Esophagus squamous epithelium (tissue), 5 donors: ENCODE results near the gene BABAM2. TPM values are rescaled to one million over a fixed set of nuclear protein-coding genes. Genes with fewer than 3 reads are reported as not detected.

ENCODE experiments used
- DNase-seq: peaks from one replicate; lab custom pipeline; 2025; lab: John Stamatoyannopoulos, UW
- H3K27ac ChIP-seq, 4 donors: fragments of 200-600 bp; sonication (generic); one replicate each; pipeline ENCODE4 v1.5.1; 2016 to 2019; ENCODE audit warnings: mild to moderate bottlenecking in 1 of 4
- H3K27me3 ChIP-seq, 4 donors: fragments of 200-600 bp; sonication (generic); 1 replicate in 3 of 4; 2 replicates in 1 of 4; pipeline versions ENCODE4 v1.5.1 to v1.6.0; 2017 to 2021; ENCODE audit warnings: antibody characterized with exemption in 1 of 4
- H3K36me3 ChIP-seq, 3 donors: fragments of 200-600 bp; sonication (generic); one replicate each; pipeline ENCODE4 v1.5.1; 2016 to 2019
- H3K4me1 ChIP-seq, 3 donors: fragments of 200-600 bp; sonication (generic); one replicate each; pipeline ENCODE4 v1.5.1; 2017 to 2019
- H3K4me3 ChIP-seq, 4 donors: fragments of 200-600 bp; sonication (generic); 1 replicate in 3 of 4; 2 replicates in 1 of 4; pipeline ENCODE4 v1.5.1; 2016 to 2019; ENCODE audit warnings: mild to moderate bottlenecking in 2 of 4, moderate library complexity in 1 of 4
- H3K9me3 ChIP-seq, 3 donors: fragments of 200-600 bp; sonication (generic); one replicate each; pipeline ENCODE4 v1.5.1; 2016 to 2019
- CTCF ChIP-seq, 6 experiments: fragments of 450-650 bp in 4 of 6; fragments of 200-600 bp in 2 of 6; sonication (generic) in 2 of 6; IDR thresholded peaks; one replicate each; pipeline ENCODE4 v1.5.1; 2016 to 2019; ENCODE audit warnings: antibody characterized with exemption in 6 of 6, mild to moderate bottlenecking in 4 of 6, moderate library complexity in 4 of 6
- POLR2A ChIP-seq, 4 donors: fragments of 450-650 bp; IDR thresholded peaks; one replicate each; pipeline ENCODE4 v1.6.1; 2017; ENCODE audit warnings: antibody characterized with exemption in 4 of 4, mild to moderate bottlenecking in 4 of 4, moderate library complexity in 3 of 4
- WGBS, 2 donors: methylation state at CpG; one replicate each; pipeline ENCODE4 v1.1.5; 2018; 5-methylcytosine and 5-hydroxymethylcytosine counted together
- intact Hi-C: fragments of 100-400 bp; cut with DNase I; formaldehyde crosslinking; loops from one replicate; pipeline ENCODE4 v1.15.0; 2022
- total RNA-seq, 4 donors: library from RNA; depleted of rRNA; stranded (reverse); fragments of >200 nt; gene quantifications; one replicate each; pipeline ENCODE4 v1.1.0, GENCODE V29; 2016
- donor health status: DM: yes; HTN: yes; CAD: no.

The BABAM2 gene
- total RNA-seq, 4 donors from 2014 or later: 16.6 to 28.3 (median 24.3) TPM

- WGBS, 2 donors: 80 to 81% methylated on average over 2 of the region's 2 CpGs
- Histone ChIP-seq H3K4me1 (peaks cover 0 to 24% (median 7%) of the 10 kb centered on the region in 3 donors), H3K9me3 (no peaks in the 10 kb centered on the region), H3K4me3 (no peak overlapping the region), H3K27me3 (no peaks in the 10 kb centered on the region), H3K27ac (no peak overlapping the region), H3K36me3 (no peaks in the 10 kb centered on the region)
- TF ChIP-seq POLR2A (IDR thresholded peaks at IDR 0.05) (no peak), CTCF (IDR thresholded peaks at IDR 0.05) (no peak)
- DNase-seq: no peak
- intact Hi-C loops: no loop called here
These were observed 344.3 kb downstream of the BABAM2 start for GRCh38 chr2:28234807-28235206.

GRCh38 chr2:28239207-28239606 is 348.7 kb downstream of the BABAM2 start:
- Histone ChIP-seq H3K9me3 (no peaks in the 10 kb centered on the region), H3K4me1 (peaks cover 0 to 3% (median 0%) of the 10 kb centered on the region in 3 donors), H3K4me3 (no peak overlapping the region), H3K27me3 (no peaks in the 10 kb centered on the region), H3K36me3 (peaks cover 0 to 13% (median 0%) of the 10 kb centered on the region in 3 donors), H3K27ac (no peak overlapping the region)
- intact Hi-C loops: no loop called here
- 72 to 85% methylated on average over 1 of the region's 1 CpG for WGBS, 2 donors
- no peak for TF ChIP-seq POLR2A (IDR thresholded peaks at IDR 0.05)
- TF ChIP-seq CTCF (IDR thresholded peaks at IDR 0.05): no peak
- no peak for DNase-seq

- Histone ChIP-seq H3K9me3 (no peaks in the 10 kb centered on the region), H3K27ac (no peak overlapping the region), H3K36me3 (peaks cover 0 to 23% (median 0%) of the 10 kb centered on the region in 3 donors), H3K4me1 (peaks cover 0 to 3% (median 0%) of the 10 kb centered on the region in 3 donors), H3K27me3 (no peaks in the 10 kb centered on the region), H3K4me3 (no peak overlapping the region)
- no peak for TF ChIP-seq CTCF (IDR thresholded peaks at IDR 0.05)
- no peak for TF ChIP-seq POLR2A (IDR thresholded peaks at IDR 0.05)
- intact Hi-C loops: no loop called here
- DNase-seq: no peak
- WGBS, 2 donors: 95 to 98% methylated on average over 2 of the region's 2 CpGs
These were observed 350.4 kb downstream of the BABAM2 start for GRCh38 chr2:28240937-28241336.

GRCh38 chr2:28247290-28247689 is 356.8 kb downstream of the BABAM2 start:
- TF ChIP-seq CTCF (IDR thresholded peaks at IDR 0.05): no peak
- TF ChIP-seq POLR2A (IDR thresholded peaks at IDR 0.05): no peak
- intact Hi-C loops: no loop called here
- H3K9me3 ChIP-seq: no peaks in the 10 kb centered on the region
- no peaks in the 10 kb centered on the region for H3K27me3 ChIP-seq
- DNase-seq: no peak
- peaks cover 0 to 10% (median 0%) of the 10 kb centered on the region in 3 donors for H3K36me3 ChIP-seq
- no peak overlapping the region for H3K27ac ChIP-seq
- no peak overlapping the region for H3K4me3 ChIP-seq
- peaks cover 0 to 14% (median 3%) of the 10 kb centered on the region in 3 donors for H3K4me1 ChIP-seq
- 36 to 65% methylated on average over 1 of the region's 1 CpG for WGBS, 2 donors

GRCh38 chr2:28247734-28248133 is 357.2 kb downstream of the BABAM2 start:
- TF ChIP-seq POLR2A (IDR thresholded peaks at IDR 0.05): no peak
- TF ChIP-seq CTCF (IDR thresholded peaks at IDR 0.05): no peak
- Histone ChIP-seq H3K4me3 (no peak overlapping the region), H3K4me1 (peaks cover 0 to 14% (median 3%) of the 10 kb centered on the region in 3 donors), H3K27ac (no peak overlapping the region), H3K9me3 (no peaks in the 10 kb centered on the region), H3K27me3 (no peaks in the 10 kb centered on the region), H3K36me3 (peaks cover 0 to 10% (median 0%) of the 10 kb centered on the region in 3 donors)
- DNase-seq: no peak
- intact Hi-C loops: no loop called here
